ENCODE data around the gene PIGM.

GRCh38 chr1:160052936-160053335, 21.1 kb upstream of the PIGM start:
- TF ChIP-seq CTCF (IDR thresholded peaks at IDR 0.05) (no peak), POLR2A (IDR thresholded peaks at IDR 0.05) (no peak)
